ENCODE data around the gene FAM234B. TPM values are rescaled to one million over a fixed set of nuclear protein-coding genes. Genes with fewer than 3 reads are reported as not detected.

FAM234B gene
- total RNA-seq, 2 experiments from 2014 or later, result 10.0 to 10.7 TPM

DNA sequence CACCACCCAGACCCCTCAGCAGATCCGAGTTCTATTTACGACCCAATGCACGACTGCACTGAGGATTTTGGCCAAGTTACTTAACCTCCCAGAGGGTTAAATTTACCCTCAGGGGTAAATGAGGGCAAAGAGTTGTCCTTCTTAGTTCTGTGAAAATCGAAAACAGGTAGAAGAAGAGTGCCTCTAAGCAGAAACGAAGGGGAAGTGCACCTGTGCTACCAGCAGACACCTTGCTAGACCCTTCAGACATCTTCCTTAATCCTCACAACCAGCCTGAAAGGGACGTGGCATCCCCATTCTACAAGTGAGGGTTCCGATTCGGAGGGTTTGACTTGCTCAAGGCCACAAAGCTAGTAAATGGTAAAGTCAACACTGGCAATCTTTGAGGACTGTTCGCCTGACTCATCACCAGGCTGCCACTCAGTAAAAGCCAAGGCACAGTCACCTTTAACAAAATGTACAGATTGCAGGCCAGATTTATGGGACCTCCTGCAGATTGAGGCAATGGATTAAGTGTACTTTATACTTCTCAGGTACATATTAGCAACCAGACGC is 57.7 kb downstream of the FAM234B start:
- H3K4me1 Mint-ChIP-seq (ENCODE audit: low read depth), result peaks cover 47% of the 10 kb centered on the region
- intact Hi-C loops (cut with micrococcal nuclease), result no loop called here

GRCh38 chr12:13102461-13103195 is 58.4 kb downstream of the FAM234B start:
- peaks cover 46% of the 10 kb centered on the region for H3K4me1 Mint-ChIP-seq (ENCODE audit: low read depth)
- CTCF ChIA-PET, result interaction anchor here (0.6 to 5.9 kb wide), 13 partner anchors 9 to 406 kb away, joined by 3 to 150 read pairs (median 3); no protein-coding TSS in a partner anchor
- no peak overlapping the region for H3K27ac Mint-ChIP-seq
- POLR2A ChIA-PET, result interaction anchor here (0.6 to 1.3 kb wide), 4 partner anchors 103 to 1304 kb away, joined by 3 to 8 read pairs (median 4); no protein-coding TSS in a partner anchor
- DNase-seq, result no peak
- no peaks in the 10 kb centered on the region for H3K27me3 Mint-ChIP-seq
- TF ChIP-seq, protein P1, sequence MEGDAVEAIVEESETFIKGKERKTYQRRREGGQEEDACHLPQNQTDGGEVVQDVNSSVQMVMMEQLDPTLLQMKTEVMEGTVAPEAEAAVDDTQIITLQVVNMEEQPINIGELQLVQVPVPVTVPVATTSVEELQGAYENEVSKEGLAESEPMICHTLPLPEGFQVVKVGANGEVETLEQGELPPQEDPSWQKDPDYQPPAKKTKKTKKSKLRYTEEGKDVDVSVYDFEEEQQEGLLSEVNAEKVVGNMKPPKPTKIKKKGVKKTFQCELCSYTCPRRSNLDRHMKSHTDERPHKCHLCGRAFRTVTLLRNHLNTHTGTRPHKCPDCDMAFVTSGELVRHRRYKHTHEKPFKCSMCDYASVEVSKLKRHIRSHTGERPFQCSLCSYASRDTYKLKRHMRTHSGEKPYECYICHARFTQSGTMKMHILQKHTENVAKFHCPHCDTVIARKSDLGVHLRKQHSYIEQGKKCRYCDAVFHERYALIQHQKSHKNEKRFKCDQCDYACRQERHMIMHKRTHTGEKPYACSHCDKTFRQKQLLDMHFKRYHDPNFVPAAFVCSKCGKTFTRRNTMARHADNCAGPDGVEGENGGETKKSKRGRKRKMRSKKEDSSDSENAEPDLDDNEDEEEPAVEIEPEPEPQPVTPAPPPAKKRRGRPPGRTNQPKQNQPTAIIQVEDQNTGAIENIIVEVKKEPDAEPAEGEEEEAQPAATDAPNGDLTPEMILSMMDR (IDR thresholded peaks at IDR 0.05), result no peak
- H3K36me3 Mint-ChIP-seq (ENCODE audit: low read depth), result no peaks in the 10 kb centered on the region
- intact Hi-C loops (cut with micrococcal nuclease), result no loop called here
- ATAC-seq, result no peak
- H3K9me3 Mint-ChIP-seq, result no peaks in the 10 kb centered on the region
- H3K4me3 Mint-ChIP-seq, result peak overlapping the region; percentile 60

More for the DNA sequence above, 57.7 kb downstream of the FAM234B start:
- H3K9me3 Mint-ChIP-seq, result no peaks in the 10 kb centered on the region
- ChIA-PET CTCF (interaction anchor here (0.7 to 5.9 kb wide), 10 partner anchors 9 to 314 kb away, joined by 3 to 150 read pairs (median 3); no protein-coding TSS in a partner anchor), POLR2A (interaction anchor here (0.6 to 1.3 kb wide), 4 partner anchors 17 to 1305 kb away, joined by 3 to 8 read pairs (median 3); no protein-coding TSS in a partner anchor)
- DNase-seq (peak; percentile 39), ATAC-seq (no peak)
- TF ChIP-seq, protein P1 (IDR thresholded peaks at IDR 0.05), result no peak
- peak overlapping the region; percentile 60 for H3K4me3 Mint-ChIP-seq
- H3K36me3 Mint-ChIP-seq (ENCODE audit: low read depth), result no peaks in the 10 kb centered on the region
- H3K27me3 Mint-ChIP-seq, result no peaks in the 10 kb centered on the region
- peak overlapping the region; percentile 53 for H3K27ac Mint-ChIP-seq

DNA sequence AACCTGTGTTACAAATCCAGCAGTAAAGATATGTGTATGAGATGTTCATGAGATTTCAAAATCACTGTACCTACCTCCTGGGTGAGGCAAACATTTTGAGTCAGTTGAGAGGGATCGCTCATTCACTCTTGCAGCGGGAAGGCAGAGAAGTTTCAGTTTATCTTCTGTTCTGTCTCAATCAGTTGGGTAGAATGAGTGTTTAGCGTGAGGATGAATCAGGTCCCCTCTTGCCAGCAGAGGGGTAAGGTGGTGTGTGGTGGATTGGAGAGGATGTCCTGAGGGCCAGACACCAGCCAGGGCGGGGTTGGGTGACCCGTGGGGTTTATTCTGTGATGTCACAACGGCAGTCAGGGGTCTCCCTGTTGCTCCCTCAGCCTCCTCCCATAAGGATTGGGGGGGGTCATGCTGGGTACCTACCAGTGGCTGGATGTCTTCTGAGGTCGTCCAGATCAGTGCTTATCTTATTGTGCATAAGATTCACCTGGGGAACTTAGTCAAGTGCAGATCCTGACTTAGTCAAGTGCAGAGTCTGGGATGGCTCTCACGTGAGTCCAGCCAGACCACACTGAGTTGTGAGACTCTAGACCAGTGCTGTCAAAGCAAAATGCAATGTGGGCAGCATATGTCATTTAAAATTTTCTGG is 59.3 kb downstream of the FAM234B start, which contains the start of gene GSG1:
Gene GSG1, minus strand, starts transcription at position 277 of the 643 bp plus-strand sequence. Its CDS starts 155 bp downstream, at position 122.
- peak; percentile 17 for ATAC-seq
- POLR2A ChIA-PET, result interaction anchor here (1.3 kb wide), 1 partner anchor 102 kb away, joined by 8 read pairs; no protein-coding TSS in a partner anchor
- DNase-seq, result peak; percentile 41
- Mint-ChIP-seq H3K4me1 (ENCODE audit: low read depth) (peaks cover 38% of the 10 kb centered on the region), H3K27me3 (no peaks in the 10 kb centered on the region), H3K27ac (no peak within 1 kb of the TSS), H3K9me3 (no peaks in the 10 kb centered on the region), H3K36me3 (ENCODE audit: low read depth) (no peaks in the 10 kb centered on the region), H3K4me3 (no peak within 1 kb of the TSS)
- CTCF ChIA-PET, result interaction anchor here (0.9 to 5.9 kb wide), 6 partner anchors 11 to 316 kb away, joined by 3 to 150 read pairs (median 4); no protein-coding TSS in a partner anchor
- TF ChIP-seq, protein P1 (IDR thresholded peaks at IDR 0.05), result no peak
- intact Hi-C loops (cut with micrococcal nuclease), result no loop called here

- intact Hi-C loops (cut with micrococcal nuclease), result no loop called here
- ATAC-seq, result no peak
- DNase-seq, result no peak
- Mint-ChIP-seq H3K27ac (no peak overlapping the region), H3K4me3 (no peak overlapping the region), H3K4me1 (ENCODE audit: low read depth) (peaks cover 29% of the 10 kb centered on the region), H3K27me3 (no peaks in the 10 kb centered on the region), H3K36me3 (ENCODE audit: low read depth) (no peaks in the 10 kb centered on the region), H3K9me3 (no peaks in the 10 kb centered on the region)
- ChIA-PET POLR2A (no interaction called here), CTCF (interaction anchor here (0.5 to 1.5 kb wide), 4 partner anchors 13 to 268 kb away, joined by 3 to 6 read pairs (median 4); no protein-coding TSS in a partner anchor)
- TF ChIP-seq, protein P1 (IDR thresholded peaks at IDR 0.05), result no peak
Observed at GRCh38 chr12:13104409-13104808, 60.2 kb downstream of the FAM234B start.

All from activated CD8-positive, alpha-beta T cell treated with anti-CD3 and anti-CD28 coated beads for 36 hours (primary cell).